T-cell (primary cell): Measurements from ENCODE around the gene KCNA2. TPM values are rescaled to one million over a fixed set of nuclear protein-coding genes. Genes with fewer than 3 reads are reported as not detected.

Source experiments
- ATAC-seq, 4 experiments: fragments of 200-7000 bp in 3 of 4; fragments of 150-1000 bp in 1 of 4; cut with Tn5 transposase; replicated peaks in 1 of 4; 1 replicate in 3 of 4; 2 replicates in 1 of 4; pipeline ENCODE4 v1.10.0; 2021; ENCODE audit warnings: moderate library complexity in 3 of 4, mild to moderate bottlenecking in 2 of 4, moderate number of reproducible peaks in 1 of 4
- CTCF ChIA-PET, 2 donors: fragments of 300-600 bp; sonication (Branson Sonifier 250); formaldehyde crosslinking; loops; one replicate each; lab custom pipeline; 2022; ENCODE audit warnings: antibody characterized with exemption in 2 of 2; lab: Charles Lee
- POLR2A ChIA-PET, 2 donors: fragments of 300-600 bp; sonication (Branson Sonifier 250); formaldehyde crosslinking; loops; one replicate each; lab custom pipeline; 2022; ENCODE audit warnings: antibody characterized with exemption in 2 of 2; lab: Charles Lee
- DNase-seq, 35 experiments: peaks; one replicate each; pipeline versions ENCODE4 v3.0.0 to v3.0.0-alpha.2; 2013 to 2023
- H3K27ac ChIP-seq: one replicate; pipeline ENCODE4 v1.5.1; 2013; ENCODE audit warnings: low read length
- H3K27me3 ChIP-seq, 2 experiments: replicated peaks in 1 of 2; 1 replicate in 1 of 2; 2 replicates in 1 of 2; pipeline versions ENCODE4 v1.6.1 to v1.7.0; 2013; ENCODE audit warnings: low read length in 1 of 2, mixed read lengths in 1 of 2; ENCODE audit not compliant: control insufficient read depth in 2 of 2, insufficient read depth in 2 of 2; ENCODE audit errors: extremely low read depth in 1 of 2
- H3K36me3 ChIP-seq, 2 donors: 1 replicate in 1 of 2; 2 replicates in 1 of 2; pipeline versions ENCODE4 v1.6.1 to v1.7.0; 2013; ENCODE audit warnings: low read length in 1 of 2; ENCODE audit not compliant: control insufficient read depth in 2 of 2, insufficient read depth in 1 of 2; ENCODE audit errors: extremely low read depth in 1 of 2
- H3K4me1 ChIP-seq, 2 experiments: 1 replicate in 1 of 2; 2 replicates in 1 of 2; pipeline versions ENCODE4 v1.6.1 to v1.7.0; 2013; ENCODE audit warnings: low read length in 2 of 2, mixed read lengths in 1 of 2; ENCODE audit not compliant: insufficient read depth in 2 of 2, control insufficient read depth in 1 of 2; ENCODE audit errors: extremely low read depth in 1 of 2
- H3K4me3 ChIP-seq, 2 donors: 1 replicate in 1 of 2; 2 replicates in 1 of 2; pipeline versions ENCODE4 v1.5.1 to v1.7.0; 2013; ENCODE audit warnings: mild to moderate bottlenecking in 2 of 2, low read length in 1 of 2, moderate library complexity in 1 of 2; ENCODE audit not compliant: control insufficient read depth in 1 of 2; ENCODE audit errors: extremely low read depth in 1 of 2
- H3K9me3 ChIP-seq: 2 replicates; pipeline ENCODE4 v1.7.0; 2013
- H3K27ac Mint-ChIP-seq, 2 donors: one replicate each; pipeline ENCODE4 v1.8.0; 2020 to 2021; ENCODE audit warnings: mild to moderate bottlenecking in 2 of 2, mixed read lengths in 2 of 2
- H3K27me3 Mint-ChIP-seq, 2 donors: one replicate each; pipeline ENCODE4 v1.8.0; 2021 to 2022; ENCODE audit warnings: mixed read lengths in 2 of 2
- H3K36me3 Mint-ChIP-seq: one replicate; pipeline ENCODE4 v1.8.0; 2021; ENCODE audit warnings: mixed read lengths
- H3K4me1 Mint-ChIP-seq, 3 donors: one replicate each; pipeline ENCODE4 v1.8.0; 2020 to 2022; ENCODE audit warnings: mixed read lengths in 3 of 3, mild to moderate bottlenecking in 1 of 3
- H3K4me3 Mint-ChIP-seq, 3 donors: one replicate each; pipeline ENCODE4 v1.8.0; 2020 to 2022; ENCODE audit warnings: mild to moderate bottlenecking in 3 of 3, mixed read lengths in 3 of 3, moderate library complexity in 3 of 3
- H3K9me3 Mint-ChIP-seq, 3 donors: one replicate each; pipeline ENCODE4 v1.8.0; 2020 to 2022; ENCODE audit warnings: mixed read lengths in 3 of 3
- WGBS: methylation state at CpG from one replicate; pipeline ENCODE4 v1.1.5; 2013; ENCODE audit warnings: missing lambda C conversion rate; ENCODE audit not compliant: insufficient coverage; 5-methylcytosine and 5-hydroxymethylcytosine counted together
- total RNA-seq, 35 experiments: library from RNA in 6 of 35; stranded (reverse) in 6 of 35; fragments of 120-200 nt in 1 of 35; gene quantifications; one replicate each; pipeline versions ENCODE4 v1.2.1 to v1.2.4 and lab custom pipeline; 2013 to 2026

KCNA2 gene
- total RNA-seq, 5 donors from 2014 or later (not counting 1 experiment from before 2014, with no cell fraction given): 0.46 to 2.7 (median 0.93) TPM

DNA sequence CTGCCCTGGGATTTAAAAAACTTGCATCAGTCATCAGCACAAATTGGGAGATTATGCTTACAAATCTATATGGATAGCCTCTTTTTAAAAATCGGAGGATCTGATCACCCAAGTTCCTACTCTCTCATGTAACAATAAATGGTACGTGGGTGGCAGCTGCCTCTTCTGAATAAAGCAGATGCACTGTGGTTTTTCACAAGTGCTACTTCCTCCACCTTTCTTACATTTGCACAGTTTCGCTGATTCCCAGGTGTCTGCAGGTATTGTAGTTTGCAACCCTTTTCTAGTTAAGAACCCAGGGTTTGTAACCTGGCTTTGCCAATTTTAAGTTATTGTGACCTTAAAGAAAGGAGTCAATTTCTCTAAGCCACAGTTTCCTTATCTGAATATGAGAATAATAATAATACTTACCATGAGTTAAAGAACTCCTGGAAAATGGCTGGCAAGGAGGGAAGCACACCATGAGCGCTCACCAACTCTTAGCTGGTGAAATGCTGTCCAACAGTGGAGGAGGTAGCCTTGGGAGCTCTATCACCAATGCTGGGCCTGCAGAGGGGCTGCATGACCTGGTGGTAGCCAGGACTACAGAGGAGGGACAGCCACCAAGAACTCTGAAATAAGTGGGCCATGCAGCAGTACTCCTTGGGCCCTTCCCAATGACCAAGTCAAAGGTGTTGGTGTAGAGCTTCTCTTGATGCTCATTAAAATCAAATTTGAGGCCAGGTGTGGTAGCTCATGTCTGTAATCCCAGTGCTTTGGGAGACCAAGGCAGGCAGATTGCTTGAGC is 30.2 kb upstream of the KCNA2 start:
- Histone ChIP-seq H3K9me3 (no peaks in the 10 kb centered on the region), H3K27ac (peak overlapping the region; percentile 88), H3K36me3 (no peaks in the 10 kb centered on the region), H3K4me3 (peak overlapping the region in 1 of 2 donors; percentile 25), H3K27me3 (no peaks in the 10 kb centered on the region), H3K4me1 (peaks cover 49 to 96% of the 10 kb centered on the region in 2 experiments)
- Mint-ChIP-seq H3K27me3 (no peaks in the 10 kb centered on the region), H3K27ac (no peak overlapping the region), H3K4me3 (peak overlapping the region; percentile 13 to 68 (median 29)), H3K9me3 (peaks cover under 1 to 14% (median 8%) of the 10 kb centered on the region in 3 donors), H3K4me1 (peaks cover 72 to 80% (median 78%) of the 10 kb centered on the region in 3 donors), H3K36me3 (no peaks in the 10 kb centered on the region)
- peak; percentile 33 to 39 (median 37) for ATAC-seq
- CTCF ChIA-PET: interaction anchor here (1.0 to 2.5 kb wide), 8 partner anchors 10 to 151 kb away, joined by 3 to 11 read pairs (median 3); no protein-coding TSS in a partner anchor
- DNase-seq: peak in 17 of 35 experiments; percentile 15 to 59 (median 30)
- POLR2A ChIA-PET: interaction anchor here in 1 of 2 donors (1.3 kb wide), 1 partner anchor 13 kb away, joined by 3 read pairs; no protein-coding TSS in a partner anchor
- 89% methylated on average over 1 of the region's 4 CpGs for whole genome bisulfite sequencing

DNA sequence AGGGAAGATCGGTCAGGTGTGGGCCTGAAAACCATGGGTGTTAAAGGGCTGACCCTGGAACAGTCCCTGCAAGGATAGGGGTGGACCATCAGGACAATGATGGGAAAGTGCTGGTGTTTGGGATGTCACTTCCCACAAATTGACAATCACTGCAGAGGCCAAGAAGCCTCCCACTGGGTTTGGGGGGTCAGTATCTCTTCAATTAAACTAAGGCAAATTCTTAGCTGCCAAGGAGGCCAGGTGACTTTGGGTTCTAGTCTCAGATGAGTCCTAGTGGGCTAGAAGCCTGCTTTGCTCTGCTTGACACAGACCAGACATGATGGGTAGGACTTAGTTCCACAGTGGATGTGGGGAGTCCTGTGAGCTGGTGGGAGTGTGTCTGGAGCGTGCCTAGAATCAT is 29.3 kb upstream of the KCNA2 start:
- ATAC-seq: no peak
- Mint-ChIP-seq H3K36me3 (no peaks in the 10 kb centered on the region), H3K27me3 (no peaks in the 10 kb centered on the region), H3K4me3 (peak overlapping the region; percentile 49 to 68 (median 53)), H3K9me3 (peaks cover 0 to 12% (median 6%) of the 10 kb centered on the region in 3 donors), H3K27ac (no peak overlapping the region), H3K4me1 (peaks cover 67 to 76% (median 75%) of the 10 kb centered on the region in 3 donors)
- Histone ChIP-seq H3K4me1 (peaks cover 55 to 97% of the 10 kb centered on the region in 2 experiments), H3K4me3 (no peak overlapping the region), H3K9me3 (no peaks in the 10 kb centered on the region), H3K27ac (peak overlapping the region; percentile 88), H3K27me3 (no peaks in the 10 kb centered on the region), H3K36me3 (no peaks in the 10 kb centered on the region)
- 56% methylated on average over 2 of the region's 2 CpGs for WGBS
- POLR2A ChIA-PET: interaction anchor here (0.6 to 1.3 kb wide), 5 partner anchors 9 to 98 kb away, joined by 3 read pairs; no protein-coding TSS in a partner anchor
- DNase-seq: no peak
- CTCF ChIA-PET: interaction anchor here (1.0 to 2.5 kb wide), 7 partner anchors 9 to 152 kb away, joined by 3 to 11 read pairs (median 5); no protein-coding TSS in a partner anchor

DNA sequence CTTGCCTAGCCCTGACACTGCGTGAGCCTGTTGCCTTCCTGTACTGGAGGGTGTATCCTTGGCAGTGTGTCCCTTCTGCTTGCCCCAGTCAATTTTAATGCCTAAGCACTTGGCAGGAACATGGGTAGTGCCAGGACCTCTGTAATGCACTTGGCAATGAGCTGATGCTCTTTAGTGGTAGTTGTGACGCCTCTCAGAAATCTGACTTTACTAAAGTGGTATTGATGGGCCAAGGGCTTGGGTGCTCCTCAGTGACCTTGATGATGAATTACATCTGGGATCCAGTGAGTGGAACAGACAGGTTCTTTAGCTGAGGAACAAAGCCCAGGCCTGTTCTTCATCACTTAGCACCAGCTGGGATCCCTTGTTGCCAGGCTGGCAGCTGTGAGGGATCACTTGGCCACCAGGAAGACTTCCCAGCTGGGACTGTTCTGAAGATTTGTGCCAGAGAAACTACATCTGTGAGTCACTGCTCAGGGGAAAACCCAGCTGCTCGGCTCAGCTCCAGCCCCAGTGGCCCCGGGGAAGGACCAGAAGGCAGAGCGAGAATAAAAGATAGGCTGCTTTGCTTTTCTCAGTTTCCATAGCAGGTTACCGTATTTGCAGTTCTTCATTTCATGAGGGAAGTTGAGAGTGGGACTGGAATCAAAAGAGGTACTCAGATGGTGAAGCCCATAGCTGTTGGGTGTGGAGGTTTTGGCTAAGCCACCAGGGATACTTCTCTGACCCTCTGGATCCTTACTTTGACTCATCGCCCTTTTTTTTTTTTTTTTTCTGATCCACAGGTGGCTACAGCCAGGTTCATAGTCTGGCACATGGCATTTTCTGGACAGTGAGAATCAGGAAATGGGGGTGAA is 28.5 kb upstream of the KCNA2 start:
- Mint-ChIP-seq H3K27me3 (no peaks in the 10 kb centered on the region), H3K27ac (no peak overlapping the region), H3K9me3 (peaks cover 0 to 4% (median 0%) of the 10 kb centered on the region in 3 donors), H3K4me1 (peaks cover 61 to 69% (median 68%) of the 10 kb centered on the region in 3 donors), H3K4me3 (peak overlapping the region; percentile 49 to 68 (median 53)), H3K36me3 (no peaks in the 10 kb centered on the region)
- no peaks in the 10 kb centered on the region for H3K36me3 ChIP-seq
- ChIA-PET CTCF (interaction anchor here (0.5 to 2.5 kb wide), 6 partner anchors 10 to 153 kb away, joined by 3 to 11 read pairs (median 4); no protein-coding TSS in a partner anchor), POLR2A (interaction anchor here (0.6 to 1.2 kb wide), 9 partner anchors 10 to 644 kb away, joined by 3 to 7 read pairs (median 3); no protein-coding TSS in a partner anchor)
- peaks cover 55 to 93% of the 10 kb centered on the region in 2 experiments for H3K4me1 ChIP-seq
- peak overlapping the region; percentile 88 for H3K27ac ChIP-seq
- H3K4me3 ChIP-seq: no peak overlapping the region
- WGBS: 38% methylated on average over 3 of the region's 7 CpGs
- ATAC-seq (peak; percentile 12 to 28 (median 22)), DNase-seq (peak in 32 of 35 experiments; percentile 23 to 78 (median 44))
- H3K9me3 ChIP-seq: no peaks in the 10 kb centered on the region
- H3K27me3 ChIP-seq: no peaks in the 10 kb centered on the region

DNA sequence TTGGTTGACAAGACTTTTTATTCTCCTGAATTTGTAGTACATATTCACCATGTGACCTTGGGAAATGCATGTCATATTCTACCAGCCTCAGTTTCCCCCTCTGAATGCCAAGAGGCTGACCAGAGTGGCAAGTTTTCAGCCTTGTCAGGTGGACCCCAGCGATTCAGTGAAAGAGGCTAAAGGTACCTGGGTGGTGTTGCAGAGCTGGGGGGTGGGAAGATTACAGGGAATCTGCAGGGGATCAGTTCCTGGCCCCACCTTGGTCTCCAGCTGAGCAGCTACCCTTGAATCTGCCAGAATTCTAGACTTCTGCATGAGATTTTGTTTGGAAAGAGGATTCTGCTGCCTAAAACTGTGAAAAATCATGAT is 27.9 kb upstream of the KCNA2 start:
- Mint-ChIP-seq H3K27ac (no peak overlapping the region), H3K4me3 (peak overlapping the region in 2 of 3 donors; percentile 53 to 68), H3K4me1 (peaks cover 59 to 67% (median 66%) of the 10 kb centered on the region in 3 donors), H3K36me3 (no peaks in the 10 kb centered on the region), H3K9me3 (no peaks in the 10 kb centered on the region), H3K27me3 (no peaks in the 10 kb centered on the region)
- Histone ChIP-seq H3K4me1 (peaks cover 53 to 89% of the 10 kb centered on the region in 2 experiments), H3K9me3 (no peaks in the 10 kb centered on the region), H3K27ac (peak overlapping the region; percentile 88), H3K27me3 (no peaks in the 10 kb centered on the region), H3K36me3 (no peaks in the 10 kb centered on the region), H3K4me3 (no peak overlapping the region)
- ChIA-PET CTCF (interaction anchor here (0.5 to 1.3 kb wide), 2 partner anchors 27 to 132 kb away, joined by 3 to 4 read pairs; no protein-coding TSS in a partner anchor), POLR2A (interaction anchor here (0.6 to 1.0 kb wide), 3 partner anchors 18 to 310 kb away, joined by 3 to 7 read pairs (median 3); no protein-coding TSS in a partner anchor)
- DNase-seq: no peak
- no peak for ATAC-seq
- WGBS: no CpG with 5 or more reads among the region's 1 CpG

DNA sequence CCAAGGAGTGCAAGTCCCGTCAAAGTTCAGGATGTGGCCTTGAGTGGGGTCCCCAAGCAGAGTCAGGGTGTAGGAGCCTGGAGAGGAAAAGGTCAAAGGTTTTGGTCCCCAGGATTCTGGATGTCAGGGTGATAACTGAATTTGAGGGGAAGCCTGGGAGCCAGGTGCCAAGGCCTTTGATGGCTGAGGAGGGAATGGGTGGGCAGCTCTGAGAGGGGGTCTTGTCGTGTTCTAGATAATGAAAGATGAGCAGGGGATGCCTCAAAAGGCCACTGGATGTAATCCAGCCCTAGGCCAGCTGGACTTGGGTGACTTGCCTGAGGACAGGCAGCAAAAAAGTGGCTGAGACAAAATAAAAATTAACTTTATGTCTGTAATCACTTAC is 27.5 kb upstream of the KCNA2 start:
- 92% methylated on average over 2 of the region's 2 CpGs for WGBS
- ChIA-PET CTCF (interaction anchor here in 1 of 2 donors (1.3 kb wide), 1 partner anchor 132 kb away, joined by 4 read pairs; no protein-coding TSS in a partner anchor), POLR2A (interaction anchor here in 1 of 2 donors (0.6 kb wide), 1 partner anchor 23 kb away, joined by 3 read pairs; no protein-coding TSS in a partner anchor)
- Mint-ChIP-seq H3K27me3 (no peaks in the 10 kb centered on the region), H3K4me1 (peaks cover 55 to 65% (median 62%) of the 10 kb centered on the region in 3 donors), H3K4me3 (peak overlapping the region in 1 of 3 donors; percentile 68), H3K36me3 (no peaks in the 10 kb centered on the region), H3K9me3 (no peaks in the 10 kb centered on the region), H3K27ac (no peak overlapping the region)
- DNase-seq (no peak), ATAC-seq (no peak)
- no peaks in the 10 kb centered on the region for H3K9me3 ChIP-seq
- peaks cover 51 to 85% of the 10 kb centered on the region in 2 experiments for H3K4me1 ChIP-seq
- peak overlapping the region; percentile 88 for H3K27ac ChIP-seq
- no peaks in the 10 kb centered on the region for H3K36me3 ChIP-seq
- H3K4me3 ChIP-seq: no peak overlapping the region
- no peaks in the 10 kb centered on the region for H3K27me3 ChIP-seq
